Measurements from ENCODE around the gene RNF180.

Gene RNF180

GRCh38 chr5:64285188-64286130 lies 119.8 kb downstream of the RNF180 start:
- no peak for DNase-seq

GRCh38 chr5:64286381-64286780 lies 120.7 kb downstream of the RNF180 start:
- no peak for DNase-seq

- DNase-seq, result peak; percentile 3
Measured at GRCh38 chr5:64288496-64288895, 122.9 kb downstream of the RNF180 start.

- DNase-seq, result peak; percentile 67
Measured at GRCh38 chr5:64292611-64293215, 127.1 kb downstream of the RNF180 start.

GRCh38 chr5:64295101-64295500 lies 129.5 kb downstream of the RNF180 start:
- DNase-seq, result no peak

- no peak for DNase-seq
Measured at GRCh38 chr5:64298586-64298985, 132.9 kb downstream of the RNF180 start.

GRCh38 chr5:64299805-64300204 lies 134.2 kb downstream of the RNF180 start:
- DNase-seq, result no peak

- DNase-seq, result no peak
Measured at GRCh38 chr5:64301566-64301965, 135.9 kb downstream of the RNF180 start.

GRCh38 chr5:64308135-64308534 lies 142.5 kb downstream of the RNF180 start:
- DNase-seq, result no peak

GRCh38 chr5:64312491-64312890 lies 146.8 kb downstream of the RNF180 start:
- DNase-seq, result no peak

- DNase-seq, result no peak
Measured at GRCh38 chr5:64315778-64316177, 150.1 kb downstream of the RNF180 start.

- no peak for DNase-seq
Measured at GRCh38 chr5:64318175-64318574, 152.5 kb downstream of the RNF180 start.

- DNase-seq, result no peak
Measured at GRCh38 chr5:64323591-64323990, 157.9 kb downstream of the RNF180 start.

GRCh38 chr5:64330728-64331231 lies 165.1 kb downstream of the RNF180 start:
- DNase-seq, result no peak

- DNase-seq, result no peak
Measured at GRCh38 chr5:64331597-64332277, 166.1 kb downstream of the RNF180 start.

- no peak for DNase-seq
Measured at GRCh38 chr5:64333886-64334285, 168.2 kb downstream of the RNF180 start.

- DNase-seq, result peak; percentile 44
Measured at GRCh38 chr5:64339769-64340168, 174.1 kb downstream of the RNF180 start.

GRCh38 chr5:64340293-64340692 lies 174.7 kb downstream of the RNF180 start:
- no peak for DNase-seq

- no peak for DNase-seq
Measured at GRCh38 chr5:64341340-64341739, 175.7 kb downstream of the RNF180 start.

GRCh38 chr5:64344501-64344900 lies 178.9 kb downstream of the RNF180 start:
- DNase-seq, result no peak

GRCh38 chr5:64347309-64347708 lies 181.7 kb downstream of the RNF180 start:
- DNase-seq, result no peak

GRCh38 chr5:64364426-64364825 lies 198.8 kb downstream of the RNF180 start:
- no peak for DNase-seq

GRCh38 chr5:64384765-64385164 lies 219.1 kb downstream of the RNF180 start:
- DNase-seq, result no peak

- DNase-seq, result no peak
Measured at GRCh38 chr5:64397552-64397951, 231.9 kb downstream of the RNF180 start.

Data from fibroblast of skin of right biceps (primary cell).